GM21423 (cell line): ENCODE data around the gene RBPJL.
"Not testable (repeated sequence)": the region's sequence is repeated elsewhere in the genome, so short reads cannot be mapped to it uniquely, and the experiment has no call there.

Source experiments
- ATAC-seq: cut with Tn5 transposase; IDR thresholded peaks from one replicate; pipeline ENCODE4 v1.9.1; 2021; ENCODE audit warnings: mild to moderate bottlenecking, moderate library complexity; ENCODE audit not compliant: unreplicated experiment

Gene RBPJL

GRCh38 chr20:45341579-45341938 lies 34.9 kb downstream of the RBPJL start:
- ATAC-seq = no peak

DNA sequence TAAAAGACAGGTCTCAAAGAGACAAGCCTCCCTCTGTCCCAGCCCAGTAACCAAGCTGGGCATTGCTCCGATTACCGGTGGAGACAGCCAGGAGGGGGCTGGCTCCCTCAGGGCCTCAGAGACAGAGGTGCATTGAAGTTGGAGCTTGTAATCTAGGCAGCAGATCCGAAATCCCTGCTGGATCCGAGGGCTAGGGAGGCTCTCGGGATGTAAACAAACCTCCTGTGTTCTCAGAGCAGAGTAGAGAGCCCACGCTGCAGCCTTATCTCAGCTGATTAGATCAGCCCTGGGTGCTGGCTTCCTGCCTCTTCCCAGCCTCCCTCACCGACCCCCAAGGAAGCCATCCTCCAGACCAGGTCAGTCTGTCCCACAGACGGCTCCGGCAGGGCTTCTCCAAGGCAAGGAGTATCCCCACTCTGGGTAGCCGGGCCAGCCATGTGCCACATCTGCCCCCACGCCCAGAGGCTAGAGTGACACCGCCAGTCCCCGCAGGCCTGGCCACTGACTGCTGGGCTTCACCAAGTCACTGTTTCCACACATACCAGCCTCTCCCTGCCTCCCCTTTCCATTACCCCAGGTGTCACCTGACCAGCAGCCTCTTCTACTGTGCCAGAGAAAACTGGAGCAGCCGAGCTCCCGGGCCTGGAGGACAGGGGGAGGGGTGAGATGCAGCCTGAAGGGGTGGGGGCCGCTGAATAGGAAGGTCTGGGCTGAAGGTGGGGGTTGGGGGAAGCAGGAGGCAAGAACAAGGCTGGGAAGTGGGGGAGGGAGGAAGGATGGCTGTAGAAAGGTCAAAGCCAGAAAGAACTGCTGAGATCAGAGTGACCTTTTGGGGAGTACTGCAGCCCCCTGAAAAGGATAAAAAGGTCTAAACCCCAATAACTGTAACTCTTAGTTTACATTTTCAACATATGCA lies 35.6 kb downstream of the RBPJL start:
- ATAC-seq = no peak

- no peak for ATAC-seq
These were observed 36.4 kb downstream of the RBPJL start for GRCh38 chr20:45342855-45343531.

DNA sequence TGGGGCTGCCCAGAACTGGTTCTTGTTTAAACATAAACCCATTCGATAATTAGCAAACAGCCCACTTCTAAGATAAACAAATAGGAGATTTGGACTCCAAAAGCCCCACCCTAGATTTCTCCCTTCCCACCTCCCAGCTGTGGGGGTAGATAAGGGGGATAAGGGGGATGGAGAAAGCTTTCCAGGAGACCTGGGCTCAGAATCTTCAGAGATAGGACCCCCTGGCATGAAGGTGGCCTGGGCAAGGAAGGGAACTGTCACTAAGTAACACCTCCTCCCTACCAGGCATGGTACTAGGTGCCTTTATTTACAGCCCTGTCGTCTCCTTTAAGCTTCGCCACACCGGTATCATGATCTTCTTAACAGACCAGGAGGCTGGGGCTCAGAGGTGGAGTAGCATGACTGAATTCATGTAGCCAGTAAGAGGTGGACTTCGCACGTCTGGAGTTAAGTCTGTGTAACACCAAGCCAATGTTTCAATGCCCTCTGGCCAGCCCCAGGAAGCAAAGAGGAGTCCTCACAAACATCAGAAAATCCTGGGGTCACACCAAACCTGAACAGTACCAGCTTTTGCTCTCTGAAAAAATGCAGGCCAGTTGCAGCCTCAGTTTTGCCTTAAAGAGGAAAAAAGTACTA lies 37.0 kb downstream of the RBPJL start:
- no peak for ATAC-seq

- ATAC-seq = no peak
These were observed 37.7 kb downstream of the RBPJL start for GRCh38 chr20:45344168-45344860.

GRCh38 chr20:45345104-45345936 lies 38.7 kb downstream of the RBPJL start:
- no peak for ATAC-seq

DNA sequence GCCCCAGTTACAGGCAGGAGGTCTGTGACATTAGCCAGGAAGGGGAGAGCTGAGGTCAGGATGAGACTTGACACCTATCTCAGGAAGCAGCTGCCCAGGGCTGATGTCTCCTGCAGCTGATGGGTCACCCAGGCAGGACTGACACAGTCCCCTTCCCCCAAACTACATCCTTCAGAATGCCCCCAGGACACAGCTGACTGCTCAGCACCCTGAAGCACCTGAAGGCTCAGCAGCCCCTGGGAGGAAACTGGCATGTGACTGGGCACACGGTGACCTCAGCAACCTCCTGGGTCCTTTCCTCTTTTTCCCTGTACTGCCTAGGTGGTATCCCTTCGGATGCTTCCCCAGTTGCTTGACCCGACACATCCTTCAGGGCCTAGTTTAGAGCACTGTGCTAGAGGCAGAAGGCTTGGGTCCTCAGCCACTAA lies 39.7 kb downstream of the RBPJL start:
- ATAC-seq = peak; percentile 43

GRCh38 chr20:45346851-45347250 lies 40.2 kb downstream of the RBPJL start:
- ATAC-seq = no peak

DNA sequence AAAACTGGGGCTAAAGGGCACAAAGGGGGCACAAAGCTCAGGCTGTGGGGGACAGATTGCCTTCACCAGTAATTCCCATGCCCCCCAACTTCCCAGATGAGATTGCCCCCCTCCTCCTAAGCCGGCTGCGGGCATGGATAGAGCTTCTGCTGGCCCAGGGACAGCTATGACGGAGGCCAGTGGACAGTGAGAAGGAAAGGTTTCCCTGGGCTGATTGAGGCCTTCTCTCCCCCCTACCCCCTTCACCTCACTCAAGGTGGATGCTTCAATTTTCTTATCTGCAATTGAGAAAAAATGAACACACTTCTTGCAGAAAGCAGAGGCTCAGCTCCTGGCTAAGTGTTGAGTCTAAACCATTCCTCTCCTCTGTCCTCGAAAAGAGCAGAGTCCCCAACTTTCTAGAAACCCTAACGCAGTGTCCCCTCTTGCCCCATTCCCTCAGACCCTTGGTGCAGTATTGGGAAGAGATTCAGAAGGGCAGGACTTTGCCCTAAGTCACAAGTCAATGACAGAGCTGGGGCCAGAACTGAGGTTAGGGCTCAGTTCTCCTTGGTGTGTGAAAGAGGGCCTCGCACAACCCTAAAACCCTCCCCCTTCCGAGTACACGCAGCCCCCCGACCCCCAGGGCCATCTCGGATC lies 40.8 kb downstream of the RBPJL start:
- no peak for ATAC-seq

DNA sequence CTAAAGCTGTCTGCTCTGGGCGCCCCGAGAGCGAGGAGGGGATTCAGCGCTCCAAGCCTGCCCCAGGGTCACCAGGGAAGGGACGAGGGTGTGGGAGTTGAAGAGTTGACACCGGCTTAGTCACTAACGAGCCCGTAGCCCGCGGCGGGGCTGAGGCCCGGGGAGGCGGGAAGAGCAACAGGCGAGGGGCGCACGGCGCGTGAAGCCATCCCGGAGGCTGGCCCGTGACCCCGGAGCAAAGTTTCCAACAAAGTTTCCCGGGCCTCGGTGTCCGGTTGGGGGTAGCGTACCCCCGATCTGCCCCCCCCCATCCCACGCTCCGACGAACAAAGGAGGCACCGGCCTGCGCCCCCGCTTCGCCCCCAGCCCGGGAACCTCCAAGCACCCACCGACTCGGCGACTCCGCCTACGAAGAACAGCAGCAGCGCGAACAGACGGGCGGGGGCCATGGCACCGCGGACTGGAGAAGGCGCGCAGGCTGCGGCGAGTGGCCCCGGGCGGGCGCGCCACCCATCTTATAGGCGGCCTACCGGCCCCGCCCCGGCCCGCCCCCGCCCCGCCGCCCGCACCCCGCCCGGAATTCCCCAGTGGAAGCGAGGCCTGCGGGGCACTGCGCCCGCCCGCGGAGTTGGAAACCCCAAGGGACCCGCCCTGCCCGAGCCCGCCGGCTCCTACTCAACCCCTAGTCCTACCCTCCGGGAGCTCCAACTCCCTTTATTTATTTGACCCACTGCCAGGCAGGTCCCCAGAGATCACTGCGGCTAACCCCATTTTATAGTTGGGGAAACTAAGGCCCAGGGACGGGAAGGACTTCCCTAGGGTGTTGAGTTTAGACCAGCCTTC lies 41.5 kb downstream of the RBPJL start, which contains the start of gene SDC4:
Gene SDC4, minus strand, starts transcription at position 489 of the 843 bp plus-strand sequence. Its CDS starts 40 bp downstream, at position 449.
- ATAC-seq = no peak

GRCh38 chr20:45350217-45350616 lies 43.6 kb downstream of the RBPJL start:
- no peak for ATAC-seq

- ATAC-seq = not testable (repeated sequence)
These were observed 44.2 kb downstream of the RBPJL start for GRCh38 chr20:45350795-45351194.

DNA sequence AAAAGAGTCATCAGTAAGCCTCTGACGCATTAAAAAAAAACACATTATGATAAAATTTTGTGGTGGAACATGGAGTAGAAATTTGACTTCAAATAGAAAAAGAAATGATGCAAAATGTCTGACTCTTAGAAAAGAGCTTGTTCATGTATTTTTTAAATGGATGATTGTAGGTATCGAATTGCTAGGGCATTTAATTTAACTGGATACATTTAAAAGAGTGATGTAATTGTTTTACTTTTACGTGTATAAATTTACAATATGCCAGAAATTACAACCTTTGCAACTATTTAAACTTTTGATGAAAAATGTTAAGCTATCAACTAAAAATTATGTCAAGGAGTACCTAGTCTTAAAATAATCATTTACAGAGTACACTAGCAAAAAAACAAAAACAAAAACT lies 46.1 kb downstream of the RBPJL start:
- ATAC-seq = no peak

DNA sequence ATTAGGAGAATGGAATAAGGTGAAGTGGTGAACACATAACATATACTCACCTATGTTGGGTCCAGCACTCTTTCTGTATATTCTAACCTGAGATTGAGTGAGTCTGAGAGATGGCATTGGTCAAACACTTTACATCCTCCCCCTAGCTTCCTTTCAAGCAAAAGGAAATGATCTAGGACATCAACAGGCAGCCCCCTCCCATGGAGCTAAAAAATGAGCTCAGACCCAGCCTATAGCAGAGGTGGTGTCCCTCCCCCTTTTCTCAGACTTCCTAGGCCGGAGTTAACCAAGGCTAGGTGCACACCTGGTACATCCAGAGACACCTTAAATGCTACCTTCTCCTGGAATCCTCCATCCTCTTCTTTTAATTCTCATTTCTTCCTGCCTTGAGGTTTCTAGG lies 47.1 kb downstream of the RBPJL start:
- no peak for ATAC-seq

- ATAC-seq = no peak
These were observed 48.0 kb downstream of the RBPJL start for GRCh38 chr20:45354423-45355208.

- no peak for ATAC-seq
These were observed 48.8 kb downstream of the RBPJL start for GRCh38 chr20:45355209-45356084.
